ENCODE results near the gene GPC6.
"Not testable (repeated sequence)": the region's sequence is repeated elsewhere in the genome, so short reads cannot be mapped to it uniquely, and the experiment has no call there.

GPC6 gene

GRCh38 chr13:93454676-93455235 lies 228.1 kb downstream of the GPC6 start:
- not testable (repeated sequence) for DNase-seq

DNA sequence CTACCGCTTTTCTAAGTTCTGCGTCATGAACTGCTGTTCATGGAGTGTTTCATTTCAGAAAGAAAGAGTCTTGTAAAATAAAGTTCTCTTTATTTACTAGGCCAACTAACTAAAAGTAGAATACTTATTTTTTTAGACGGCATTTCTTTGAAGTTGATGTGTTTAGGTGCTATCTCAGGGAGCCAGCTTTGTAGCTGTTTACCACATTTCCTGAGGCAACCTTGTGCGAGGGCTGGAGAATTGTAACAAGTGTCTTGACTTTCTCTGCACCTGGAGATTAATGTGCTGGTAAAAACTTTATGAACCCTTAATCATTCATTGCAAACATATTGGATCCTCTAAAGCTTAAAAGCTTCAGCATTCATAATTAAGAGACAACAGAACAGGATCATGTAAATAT lies 229.3 kb downstream of the GPC6 start:
- no peak for DNase-seq

DNA sequence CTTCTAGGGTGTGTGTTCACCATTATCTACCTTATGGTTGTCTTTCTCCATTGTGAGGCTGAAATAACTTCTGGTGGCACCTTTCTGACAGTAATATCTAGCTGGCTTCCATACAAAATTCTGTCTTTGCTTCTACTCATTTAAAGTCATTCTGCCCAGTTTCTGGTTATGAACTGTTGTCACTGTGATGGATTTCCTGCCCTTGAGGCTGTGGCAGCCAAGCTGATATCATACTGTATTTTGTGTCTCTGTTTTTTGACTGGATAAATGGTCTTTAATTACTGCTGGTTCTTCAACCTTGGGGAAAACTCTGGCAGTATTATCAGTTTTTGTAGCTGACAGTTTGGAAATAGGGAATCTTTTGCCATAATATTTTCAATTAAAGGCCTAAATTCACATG lies 233.4 kb downstream of the GPC6 start:
- DNase-seq = no peak

DNA sequence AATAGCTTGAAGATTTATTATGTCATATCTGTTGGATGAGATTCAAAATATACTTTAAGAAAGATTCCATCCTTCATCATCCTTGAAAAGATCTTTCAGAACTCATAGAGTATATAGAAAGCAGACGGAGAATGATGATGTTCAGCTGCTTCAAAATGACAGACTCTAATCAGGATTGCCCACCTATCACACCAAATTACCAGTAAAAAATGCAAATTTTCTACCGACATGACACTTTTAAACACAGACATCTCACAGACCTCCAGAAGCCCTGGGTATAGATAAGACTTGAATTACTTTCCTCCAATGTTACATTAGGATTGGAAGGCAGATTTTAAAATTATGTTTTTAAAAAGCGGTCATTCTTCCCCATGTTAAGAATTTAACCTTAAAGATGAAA lies 235.5 kb downstream of the GPC6 start:
- DNase-seq = no peak

DNA sequence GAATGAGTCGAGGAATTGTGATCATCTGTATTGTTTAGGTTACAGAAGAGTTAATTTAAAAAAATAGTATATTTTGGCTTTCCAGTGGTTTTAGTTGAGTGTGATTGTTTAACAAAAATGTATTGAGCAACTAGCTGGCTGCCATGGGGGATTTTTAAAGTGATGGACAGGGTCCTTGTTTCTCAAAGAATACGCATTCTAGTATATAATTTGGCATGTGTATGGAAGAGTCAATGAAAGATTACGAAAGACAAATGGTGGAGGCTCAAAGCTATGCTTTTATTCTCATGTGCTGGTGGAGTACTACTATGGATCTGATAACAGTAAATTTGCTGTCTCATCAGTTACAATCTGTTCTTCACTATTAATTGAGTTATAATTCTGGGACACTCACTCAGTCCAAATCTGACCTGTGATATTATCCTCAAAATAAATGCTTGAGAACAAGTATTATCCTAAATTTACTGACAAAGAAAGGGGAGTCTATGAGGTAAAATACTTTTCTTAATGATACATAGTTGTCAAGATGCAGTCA lies 240.0 kb downstream of the GPC6 start:
- no peak for DNase-seq

DNA sequence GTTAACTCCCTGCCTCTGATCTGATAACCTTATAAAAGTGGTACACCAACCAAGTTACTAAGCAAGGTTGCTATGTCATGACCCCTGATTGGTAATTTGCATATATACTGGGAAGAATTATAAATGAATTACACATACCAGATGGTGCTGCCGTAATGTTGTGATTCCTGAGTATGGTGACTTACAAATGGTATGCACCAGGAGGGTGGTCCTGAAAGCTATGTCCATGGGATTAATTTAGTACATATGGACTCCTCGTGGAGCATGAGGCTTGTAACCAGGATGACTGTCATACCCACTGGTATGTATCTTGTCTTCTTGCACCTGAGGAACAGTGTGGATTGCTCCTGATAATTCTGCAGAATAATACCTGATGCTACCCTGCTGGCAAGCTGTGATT lies 240.6 kb downstream of the GPC6 start:
- DNase-seq = no peak

DNA sequence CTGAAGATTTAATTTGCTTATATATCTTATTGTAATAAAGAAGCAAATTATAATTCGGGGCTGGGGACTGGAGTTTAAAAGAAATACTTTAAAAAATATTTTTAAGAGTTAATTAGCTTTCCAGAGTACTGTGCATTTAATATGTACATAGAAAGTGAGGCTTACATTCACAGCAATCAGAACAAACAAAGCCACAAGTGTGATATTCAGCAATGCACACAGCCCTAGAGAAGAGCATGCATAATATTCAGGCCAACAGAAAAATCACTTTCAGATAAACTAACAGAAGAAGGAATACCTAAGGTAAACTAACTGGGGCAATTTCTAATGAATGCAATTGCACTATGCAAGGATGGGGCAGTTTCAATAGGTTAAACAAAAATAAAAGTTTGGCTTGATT lies 241.8 kb downstream of the GPC6 start:
- no peak for DNase-seq

DNA sequence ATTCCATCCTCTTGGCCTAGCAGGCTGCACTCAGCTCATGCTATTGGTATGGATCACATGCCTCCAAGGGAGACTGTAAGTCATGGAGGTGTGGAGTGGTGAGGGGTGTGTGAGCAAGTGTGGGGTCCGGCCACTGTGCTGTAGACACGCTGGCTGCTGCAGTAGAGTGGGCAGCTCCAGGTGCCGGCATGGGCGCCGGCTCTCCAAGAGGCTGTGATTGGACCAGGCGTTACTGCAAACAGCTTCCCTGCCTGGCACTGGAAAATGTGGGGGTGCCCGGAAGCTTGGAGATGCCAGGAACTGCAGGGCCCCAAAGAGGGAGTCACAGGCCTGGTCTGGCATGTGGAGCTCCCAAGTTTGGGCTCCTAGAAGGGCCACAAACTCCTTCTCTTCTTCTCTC lies 245.7 kb downstream of the GPC6 start:
- no peak for DNase-seq

DNA sequence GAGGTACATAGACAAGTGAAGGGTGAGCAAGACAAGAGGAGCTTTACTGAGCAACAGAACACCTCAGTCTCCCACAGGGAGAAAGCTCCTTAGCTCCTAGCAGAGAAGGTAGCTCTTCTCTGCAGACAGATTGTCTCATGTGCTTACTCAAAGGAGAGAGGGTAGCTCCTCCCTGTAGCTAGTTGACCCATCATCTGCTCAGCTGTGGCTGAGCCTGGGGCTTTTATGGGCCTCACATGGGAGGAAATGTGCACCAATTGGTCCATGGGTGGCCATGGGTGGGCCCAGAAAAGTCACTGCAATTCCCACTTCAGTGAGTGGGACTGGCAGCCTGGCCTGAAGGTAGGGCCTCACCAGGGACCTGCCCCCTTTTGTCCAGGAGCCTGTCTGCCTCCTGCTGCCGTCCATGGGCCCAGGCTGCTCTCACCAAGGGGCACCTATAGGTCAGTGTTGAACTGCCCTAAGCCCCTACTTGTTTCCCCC lies 246.2 kb downstream of the GPC6 start:
- no peak for DNase-seq

- DNase-seq = no peak
Measured at GRCh38 chr13:93473441-93474270, 247.0 kb downstream of the GPC6 start.

GRCh38 chr13:93476175-93476574 lies 249.6 kb downstream of the GPC6 start:
- peak; percentile 2 for DNase-seq

- DNase-seq = no peak
Measured at GRCh38 chr13:93477238-93477637, 250.6 kb downstream of the GPC6 start.

DNA sequence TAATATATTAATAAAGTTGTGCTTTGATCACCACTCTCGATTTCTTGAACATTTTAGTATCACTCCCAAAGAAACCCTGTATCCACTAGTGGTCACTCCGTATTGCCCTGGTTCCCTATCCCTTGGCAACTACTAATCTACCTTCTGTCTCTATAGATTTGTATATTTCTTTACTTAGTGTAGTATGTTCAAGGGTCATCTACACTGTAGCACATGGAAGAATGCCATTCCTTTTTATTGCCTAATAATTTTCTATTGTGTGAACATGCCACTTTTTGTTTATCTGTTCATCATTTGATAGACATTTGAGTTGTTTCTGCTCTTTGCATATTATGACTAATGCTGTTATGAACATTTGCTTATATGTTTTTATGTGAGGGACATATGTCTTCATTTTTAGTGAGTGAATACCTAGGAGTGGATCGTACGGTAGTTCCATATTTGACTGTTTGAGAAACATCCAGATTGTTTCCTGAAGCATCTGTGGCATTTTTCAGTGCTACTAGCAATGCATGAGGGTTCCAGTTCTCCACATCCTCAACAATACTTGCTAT lies 254.0 kb downstream of the GPC6 start:
- no peak for DNase-seq

GRCh38 chr13:93496117-93496516 lies 269.5 kb downstream of the GPC6 start:
- DNase-seq = not testable (repeated sequence)

GRCh38 chr13:93496985-93497673 lies 270.5 kb downstream of the GPC6 start:
- no peak for DNase-seq

- no peak for DNase-seq
Measured at GRCh38 chr13:93499991-93500390, 273.4 kb downstream of the GPC6 start.

DNA sequence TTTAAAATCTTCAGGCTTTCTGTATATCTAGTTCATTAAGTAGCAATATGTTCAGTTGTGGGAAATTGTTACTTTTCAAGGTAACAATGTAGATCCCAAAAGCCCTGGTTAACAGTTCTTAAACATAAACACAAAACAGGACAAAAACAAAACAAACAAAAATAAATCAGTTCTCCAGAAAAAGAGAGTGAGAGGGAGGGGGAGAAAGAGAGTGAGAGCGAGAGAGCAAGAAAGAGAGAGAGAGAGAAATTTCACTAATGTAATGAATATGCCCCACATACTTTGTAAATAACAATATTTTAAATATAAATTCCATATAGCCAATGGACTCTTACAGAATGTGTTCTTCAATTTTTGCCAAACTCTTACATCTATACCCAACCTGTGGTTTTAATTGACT lies 275.5 kb downstream of the GPC6 start:
- no peak for DNase-seq

DNA sequence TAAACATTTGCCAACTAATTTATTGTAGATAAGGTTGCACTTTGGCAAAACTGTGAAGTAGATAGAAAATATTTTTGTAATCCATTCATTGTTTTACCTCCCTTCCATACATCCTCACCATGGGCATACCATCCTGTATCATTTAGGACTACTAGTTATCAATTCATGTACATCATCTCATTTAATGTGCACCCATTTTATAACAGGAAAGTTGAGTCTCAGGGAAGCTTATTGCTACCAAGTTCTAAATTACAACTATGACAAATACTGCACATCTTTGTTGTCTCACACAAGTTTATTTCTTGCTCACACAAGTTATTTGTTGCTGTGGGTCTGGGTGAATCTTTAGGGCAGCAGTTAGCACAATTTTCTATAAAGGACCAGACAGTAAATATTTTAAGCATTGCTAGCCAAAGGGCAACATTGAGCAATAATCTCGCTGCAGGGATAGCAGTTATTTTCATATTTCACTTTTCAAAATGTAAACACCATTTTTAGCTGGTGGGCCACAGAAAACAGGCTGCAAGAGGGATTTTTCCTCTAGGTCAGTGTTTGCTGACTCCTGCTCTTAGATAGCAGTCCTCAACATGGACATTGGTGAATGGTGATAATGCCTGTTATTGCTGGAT lies 276.5 kb downstream of the GPC6 start:
- no peak for DNase-seq

GRCh38 chr13:93505104-93505952 lies 278.7 kb downstream of the GPC6 start:
- no peak for DNase-seq

GRCh38 chr13:93511011-93511410 lies 284.4 kb downstream of the GPC6 start:
- no peak for DNase-seq

- DNase-seq = no peak
Measured at GRCh38 chr13:93515267-93515666, 288.7 kb downstream of the GPC6 start.

GRCh38 chr13:93517658-93518057 lies 291.1 kb downstream of the GPC6 start:
- DNase-seq = no peak

Measured in T1000 (cell line).